ENCODE measurements around the gene CREB5.

DNA sequence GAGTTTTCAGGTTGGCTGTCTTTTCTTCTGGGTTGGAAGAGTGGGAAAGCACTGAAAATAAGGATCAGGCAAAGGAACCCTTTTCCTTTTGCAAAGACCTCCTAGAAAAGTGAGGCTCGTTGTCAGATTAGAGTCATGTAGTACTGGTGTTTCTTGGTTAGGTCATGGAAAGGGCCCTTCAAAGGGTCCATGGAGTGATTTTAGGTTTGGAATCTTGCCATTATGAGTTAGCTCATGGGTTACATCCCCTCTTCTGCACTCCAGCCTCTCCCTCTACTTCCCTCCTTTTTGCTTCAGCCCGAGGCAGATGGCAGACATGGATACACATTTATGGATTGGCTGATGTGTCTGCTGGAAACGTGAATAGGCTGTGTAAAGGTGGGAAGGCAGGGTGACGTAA lies 47.0 kb downstream of the CREB5 start:
- no peak for TF ChIP-seq POLR2AphosphoS5 (IDR thresholded peaks at IDR 0.05)
- TF ChIP-seq, protein P1, sequence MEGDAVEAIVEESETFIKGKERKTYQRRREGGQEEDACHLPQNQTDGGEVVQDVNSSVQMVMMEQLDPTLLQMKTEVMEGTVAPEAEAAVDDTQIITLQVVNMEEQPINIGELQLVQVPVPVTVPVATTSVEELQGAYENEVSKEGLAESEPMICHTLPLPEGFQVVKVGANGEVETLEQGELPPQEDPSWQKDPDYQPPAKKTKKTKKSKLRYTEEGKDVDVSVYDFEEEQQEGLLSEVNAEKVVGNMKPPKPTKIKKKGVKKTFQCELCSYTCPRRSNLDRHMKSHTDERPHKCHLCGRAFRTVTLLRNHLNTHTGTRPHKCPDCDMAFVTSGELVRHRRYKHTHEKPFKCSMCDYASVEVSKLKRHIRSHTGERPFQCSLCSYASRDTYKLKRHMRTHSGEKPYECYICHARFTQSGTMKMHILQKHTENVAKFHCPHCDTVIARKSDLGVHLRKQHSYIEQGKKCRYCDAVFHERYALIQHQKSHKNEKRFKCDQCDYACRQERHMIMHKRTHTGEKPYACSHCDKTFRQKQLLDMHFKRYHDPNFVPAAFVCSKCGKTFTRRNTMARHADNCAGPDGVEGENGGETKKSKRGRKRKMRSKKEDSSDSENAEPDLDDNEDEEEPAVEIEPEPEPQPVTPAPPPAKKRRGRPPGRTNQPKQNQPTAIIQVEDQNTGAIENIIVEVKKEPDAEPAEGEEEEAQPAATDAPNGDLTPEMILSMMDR (IDR thresholded peaks at IDR 0.05) = no peak

Measured in breast epithelium (tissue), 3 donors.